Testis (tissue), 3 donors: Measurements from ENCODE around the gene GP2. TPM values are rescaled to one million over a fixed set of nuclear protein-coding genes. Genes with fewer than 3 reads are reported as not detected.

Experiments
- DNase-seq: peaks from one replicate; pipeline ENCODE4 v3.0.0-alpha.2; 2019
- H3K27ac ChIP-seq, 2 donors: fragments of 200-600 bp; sonication (generic); one replicate each; pipeline ENCODE4 v1.5.1; 2019
- H3K27me3 ChIP-seq: fragments of 200-600 bp; sonication (generic); one replicate; pipeline ENCODE4 v1.5.1; 2019
- H3K36me3 ChIP-seq: fragments of 200-600 bp; sonication (generic); one replicate; pipeline ENCODE4 v1.5.1; 2017; ENCODE audit warnings: low read depth; ENCODE audit errors: missing control alignments
- H3K4me1 ChIP-seq: fragments of 200-600 bp; sonication (generic); one replicate; pipeline ENCODE4 v1.5.1; 2019
- H3K4me3 ChIP-seq, 2 donors: fragments of 200-600 bp; sonication (generic); one replicate each; pipeline ENCODE4 v1.5.1; 2017 to 2019
- H3K9me3 ChIP-seq: fragments of 200-600 bp; sonication (generic); one replicate; pipeline ENCODE4 v1.5.1; 2017
- POLR2A ChIP-seq: fragments of 450-650 bp; IDR thresholded peaks from one replicate; pipeline ENCODE4 v1.6.1; 2017; ENCODE audit warnings: antibody characterized with exemption, mild to moderate bottlenecking, moderate library complexity
- WGBS, 2 donors: methylation state at CpG; one replicate each; pipeline ENCODE4 v1.1.5; 2018; 5-methylcytosine and 5-hydroxymethylcytosine counted together
- intact Hi-C: fragments of 100-400 bp; cut with DNase I; formaldehyde crosslinking; loops from one replicate; pipeline ENCODE4 v1.15.1; 2023; ENCODE audit warnings: low total_unique reads
- polyA plus RNA-seq: library from polyadenylated mRNA; stranded (reverse); fragments of 350-450 nt; fragmentation: Illumina TruSeq; extraction: RNeasy Lipid Tissue Mini Kit (QIAGEN cat#74804); gene quantifications from one replicate; pipeline ENCODE4 v1.2.3, GENCODE V29; 2014; ENCODE audit warnings: low read depth, low replicate concordance; ENCODE audit not compliant: insufficient read depth
- total RNA-seq, 2 donors: library from RNA; depleted of rRNA; stranded (reverse); fragments of >200 nt; gene quantifications; one replicate each; pipeline ENCODE4 v1.2.3, GENCODE V29; 2016
- TF ChIP-seq, protein P1 (sequence below), 3 experiments: fragments of 450-650 bp in 2 of 3; fragments of 200-600 bp in 1 of 3; sonication (generic) in 1 of 3; IDR thresholded peaks; one replicate each; pipeline ENCODE4 v1.5.1; 2016 to 2019; ENCODE audit warnings: antibody characterized with exemption in 3 of 3, mild to moderate bottlenecking in 2 of 3, moderate library complexity in 1 of 3

GP2 gene
- total and polyA plus RNA-seq, 3 donors from 2014 or later, result 0.31 to 0.56 (median 0.45) TPM

DNA sequence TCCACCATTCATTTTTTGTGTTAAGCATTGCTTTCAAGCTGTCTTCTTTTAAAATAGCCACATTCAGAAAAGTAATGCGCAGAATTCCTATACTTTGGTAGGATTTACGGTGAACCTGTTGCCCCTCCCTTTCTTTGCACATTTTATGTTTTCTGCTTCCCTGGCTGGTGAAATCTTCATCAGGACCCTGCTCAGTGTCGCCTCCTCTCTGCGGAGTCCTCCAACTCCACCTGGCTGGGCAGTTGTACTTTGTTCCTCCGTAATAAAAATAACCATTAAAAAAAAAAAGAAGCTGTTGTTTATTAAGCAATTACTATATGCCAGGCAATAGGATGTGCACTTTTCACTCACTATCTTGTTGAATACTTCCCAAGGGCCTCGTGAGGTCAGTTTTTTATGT, 22.3 kb upstream of the GP2 start:
- WGBS, 2 donors, result 65 to 69% methylated on average over 6 of the region's 6 CpGs
- no peak for DNase-seq
- Histone ChIP-seq H3K9me3 (no peaks in the 10 kb centered on the region), H3K36me3 (no peaks in the 10 kb centered on the region), H3K4me3 (no peak overlapping the region), H3K27me3 (no peaks in the 10 kb centered on the region), H3K27ac (no peak overlapping the region), H3K4me1 (no peaks in the 10 kb centered on the region)
- TF ChIP-seq, protein P1, sequence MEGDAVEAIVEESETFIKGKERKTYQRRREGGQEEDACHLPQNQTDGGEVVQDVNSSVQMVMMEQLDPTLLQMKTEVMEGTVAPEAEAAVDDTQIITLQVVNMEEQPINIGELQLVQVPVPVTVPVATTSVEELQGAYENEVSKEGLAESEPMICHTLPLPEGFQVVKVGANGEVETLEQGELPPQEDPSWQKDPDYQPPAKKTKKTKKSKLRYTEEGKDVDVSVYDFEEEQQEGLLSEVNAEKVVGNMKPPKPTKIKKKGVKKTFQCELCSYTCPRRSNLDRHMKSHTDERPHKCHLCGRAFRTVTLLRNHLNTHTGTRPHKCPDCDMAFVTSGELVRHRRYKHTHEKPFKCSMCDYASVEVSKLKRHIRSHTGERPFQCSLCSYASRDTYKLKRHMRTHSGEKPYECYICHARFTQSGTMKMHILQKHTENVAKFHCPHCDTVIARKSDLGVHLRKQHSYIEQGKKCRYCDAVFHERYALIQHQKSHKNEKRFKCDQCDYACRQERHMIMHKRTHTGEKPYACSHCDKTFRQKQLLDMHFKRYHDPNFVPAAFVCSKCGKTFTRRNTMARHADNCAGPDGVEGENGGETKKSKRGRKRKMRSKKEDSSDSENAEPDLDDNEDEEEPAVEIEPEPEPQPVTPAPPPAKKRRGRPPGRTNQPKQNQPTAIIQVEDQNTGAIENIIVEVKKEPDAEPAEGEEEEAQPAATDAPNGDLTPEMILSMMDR (IDR thresholded peaks at IDR 0.05), result no peak
- TF ChIP-seq POLR2A, result no peak
- intact Hi-C loops, result no loop called here

DNA sequence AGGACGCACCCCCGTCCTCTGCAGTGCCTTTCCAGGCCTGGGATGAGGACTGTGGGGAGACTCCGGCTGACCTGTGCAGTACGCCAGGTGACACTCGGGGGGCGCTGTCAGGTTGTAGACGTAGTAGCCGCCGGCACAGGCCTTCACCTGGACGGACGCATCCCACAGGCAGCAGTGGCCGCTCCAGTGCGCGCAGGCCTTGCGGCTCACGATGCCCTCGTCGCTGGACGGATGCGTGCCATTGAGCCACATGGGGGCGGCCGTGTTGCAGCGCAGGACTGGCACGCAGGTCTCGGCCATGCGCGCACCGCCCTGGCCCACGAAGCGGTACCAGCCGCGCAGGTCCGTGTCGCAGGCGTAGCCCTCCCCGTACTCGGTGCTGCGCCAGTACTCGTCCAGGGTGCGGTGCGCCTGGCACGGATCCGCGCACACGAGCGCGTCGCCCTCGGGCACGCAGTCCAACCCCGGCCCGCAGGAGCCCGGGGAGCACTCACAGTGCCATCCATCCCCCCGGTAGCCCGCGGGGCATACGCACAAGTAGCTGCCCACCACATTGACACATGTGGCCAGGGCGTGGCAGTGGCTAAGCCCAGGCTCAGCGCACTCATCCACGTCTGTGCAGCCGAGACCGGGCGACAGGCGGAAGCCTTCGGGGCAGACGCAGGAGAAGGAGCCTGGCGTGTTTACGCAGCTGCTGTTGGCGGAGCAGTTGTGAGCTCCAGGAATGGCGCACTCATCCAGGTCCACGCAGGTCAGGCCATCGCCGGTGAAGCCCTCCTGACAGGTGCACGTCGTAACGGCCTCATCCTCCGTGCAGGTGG, 21.3 kb upstream of the GP2 start:
- Histone ChIP-seq H3K9me3 (no peaks in the 10 kb centered on the region), H3K4me3 (peak overlapping the region in 1 of 2 donors; percentile 29), H3K27me3 (no peaks in the 10 kb centered on the region), H3K27ac (no peak overlapping the region), H3K36me3 (no peaks in the 10 kb centered on the region), H3K4me1 (no peaks in the 10 kb centered on the region)
- TF ChIP-seq, protein P1 (IDR thresholded peaks at IDR 0.05), result no peak
- TF ChIP-seq POLR2A, result no peak
- intact Hi-C loops, result no loop called here
- DNase-seq, result peak; percentile 27
- 21 to 73% methylated on average over 2 to 71 of the region's 77 CpGs for WGBS, 2 donors

DNA sequence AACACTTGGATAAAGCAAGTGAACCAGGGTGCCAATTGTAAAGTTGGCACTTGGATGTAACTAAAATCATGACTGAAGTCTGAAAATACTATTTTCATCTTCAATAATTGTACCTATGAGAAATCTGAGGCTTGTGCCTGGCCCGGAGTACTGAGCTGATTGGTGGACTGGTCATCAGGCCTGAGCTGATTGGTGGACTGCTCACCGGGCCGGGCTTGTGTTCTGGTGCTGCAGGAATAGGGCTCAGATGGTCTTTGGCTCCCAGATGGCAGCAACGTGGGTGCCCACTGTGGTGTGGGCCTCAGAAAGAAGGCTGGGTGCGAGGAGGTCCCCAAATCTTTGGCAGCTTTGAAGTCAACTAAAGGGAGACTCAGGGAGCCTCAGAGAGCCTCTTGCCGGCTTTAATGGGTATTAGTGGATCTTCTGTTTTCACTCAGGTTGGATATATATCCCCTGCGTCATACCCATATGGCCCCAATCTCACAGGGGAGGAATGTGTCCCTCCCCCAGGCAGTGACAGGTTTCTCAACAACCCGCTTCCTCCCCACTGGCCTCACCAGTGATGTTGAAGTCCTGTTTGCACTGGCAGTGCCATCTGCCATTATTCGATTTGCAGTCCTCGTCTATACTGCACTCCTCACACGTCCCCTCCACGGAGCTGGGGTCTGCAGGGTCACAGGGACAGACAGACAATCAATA, 20.5 kb upstream of the GP2 start:
- Histone ChIP-seq H3K4me1 (no peaks in the 10 kb centered on the region), H3K36me3 (no peaks in the 10 kb centered on the region), H3K27ac (no peak overlapping the region), H3K9me3 (no peaks in the 10 kb centered on the region), H3K27me3 (no peaks in the 10 kb centered on the region), H3K4me3 (peak overlapping the region in 1 of 2 donors; percentile 29)
- TF ChIP-seq, protein P1 (IDR thresholded peaks at IDR 0.05), result no peak
- TF ChIP-seq POLR2A, result no peak
- 44 to 46% methylated on average over 8 to 12 of the region's 12 CpGs for WGBS, 2 donors
- no peak for DNase-seq
- intact Hi-C loops, result no loop called here

DNA sequence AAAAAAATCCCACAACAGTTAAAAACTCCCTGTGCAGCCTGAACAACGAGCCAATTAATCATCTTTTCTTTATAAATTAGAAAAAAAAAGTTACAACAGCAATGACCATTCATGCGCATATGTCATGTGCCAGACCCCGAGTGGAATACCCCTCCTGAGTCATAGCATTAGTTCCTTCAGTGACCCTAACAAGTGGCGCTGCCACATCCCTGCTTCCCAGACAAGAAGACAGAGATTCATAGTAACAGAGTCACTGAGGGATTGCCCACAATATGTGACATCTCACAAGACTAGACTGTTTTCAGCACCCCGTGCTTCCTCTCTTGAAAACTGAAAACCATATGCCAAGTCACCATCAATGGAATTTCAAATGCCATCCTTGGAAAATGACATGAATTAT, 17.3 kb upstream of the GP2 start:
- no peaks in the 10 kb centered on the region for H3K27me3 ChIP-seq
- DNase-seq, result no peak
- intact Hi-C loops, result no loop called here
- no peaks in the 10 kb centered on the region for H3K36me3 ChIP-seq
- no peaks in the 10 kb centered on the region for H3K4me1 ChIP-seq
- no peak overlapping the region for H3K27ac ChIP-seq
- 71 to 77% methylated on average over 5 of the region's 5 CpGs for WGBS, 2 donors
- TF ChIP-seq POLR2A, result no peak
- TF ChIP-seq, protein P1 (IDR thresholded peaks at IDR 0.05), result no peak
- no peak overlapping the region for H3K4me3 ChIP-seq
- H3K9me3 ChIP-seq, result no peaks in the 10 kb centered on the region
